ENCODE data around the gene SFPQ.
"Not testable (repeated sequence)": the region's sequence is repeated elsewhere in the genome, so short reads cannot be mapped to it uniquely, and the experiment has no call there.

The SFPQ gene

GRCh38 chr1:35186239-35186638 lies 6.7 kb downstream of the SFPQ start:
- no peak for DNase-seq

- DNase-seq: no peak
These were observed 7.7 kb downstream of the SFPQ start for GRCh38 chr1:35185200-35185599.

DNA sequence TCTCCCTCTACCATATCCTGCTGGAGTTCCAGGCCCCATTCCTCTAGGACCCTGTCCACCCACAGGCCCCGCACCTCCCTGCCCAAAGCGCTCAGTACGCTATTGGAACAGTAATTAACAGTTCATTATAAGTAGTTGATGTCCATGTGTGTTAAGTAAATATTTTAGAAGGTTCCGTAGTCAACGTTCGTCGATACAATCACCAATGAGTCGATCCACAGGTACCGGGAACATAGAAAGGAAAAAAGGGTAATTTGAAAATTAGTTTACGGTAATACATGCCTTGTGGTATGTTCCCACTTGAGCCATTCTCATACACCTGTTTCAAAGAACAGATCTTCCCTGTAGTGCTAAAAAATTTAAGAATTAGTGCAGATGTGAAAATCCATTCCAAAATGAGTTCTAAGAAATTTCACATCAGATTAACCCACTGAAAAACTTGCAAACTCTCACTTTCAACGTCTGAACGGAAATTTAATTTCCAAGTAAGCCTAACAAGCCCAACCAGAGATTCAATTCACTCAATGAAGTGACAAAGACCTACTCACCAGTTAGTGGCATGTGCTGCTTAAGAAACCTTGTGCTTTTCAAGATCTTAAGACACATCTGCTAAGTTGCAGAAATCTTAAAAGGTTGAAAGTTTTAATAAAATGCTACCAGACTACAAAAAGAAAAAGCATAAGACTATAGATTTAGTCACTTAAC lies 8.3 kb downstream of the SFPQ start:
- no peak for DNase-seq

DNA sequence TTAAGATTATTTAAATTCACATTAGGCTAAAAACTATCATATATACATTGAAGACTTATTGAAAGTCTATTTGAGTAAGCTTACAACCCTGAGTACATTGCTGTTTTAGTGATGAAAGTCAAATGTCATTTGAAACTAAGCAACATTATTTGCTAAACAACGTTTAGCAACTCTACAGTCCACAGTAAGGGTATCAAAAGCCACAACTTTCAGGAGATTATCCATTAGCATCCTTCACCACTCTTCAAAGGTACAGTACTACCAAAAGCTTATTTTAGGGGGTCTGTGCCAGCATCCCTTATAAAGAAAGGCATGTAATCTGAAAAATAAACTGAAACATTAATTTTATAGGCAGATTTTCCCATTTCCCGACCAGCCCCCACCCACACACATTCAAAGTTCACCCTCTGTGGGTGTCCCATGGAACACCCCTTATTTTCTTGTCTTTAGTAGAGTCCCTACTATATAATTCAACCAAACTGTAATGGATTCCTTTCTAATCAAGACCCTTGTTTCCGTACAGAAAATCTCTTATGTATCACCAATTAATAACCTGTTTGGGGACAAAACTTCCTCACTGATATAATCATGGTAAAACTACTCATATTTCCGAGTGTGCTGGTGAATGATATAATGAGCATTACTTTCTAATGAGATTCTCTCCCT lies 11.0 kb downstream of the SFPQ start:
- DNase-seq: no peak

- DNase-seq: no peak
These were observed 12.1 kb downstream of the SFPQ start for GRCh38 chr1:35180776-35181374.

- no peak for DNase-seq
These were observed 13.0 kb downstream of the SFPQ start for GRCh38 chr1:35179908-35180307.

DNA sequence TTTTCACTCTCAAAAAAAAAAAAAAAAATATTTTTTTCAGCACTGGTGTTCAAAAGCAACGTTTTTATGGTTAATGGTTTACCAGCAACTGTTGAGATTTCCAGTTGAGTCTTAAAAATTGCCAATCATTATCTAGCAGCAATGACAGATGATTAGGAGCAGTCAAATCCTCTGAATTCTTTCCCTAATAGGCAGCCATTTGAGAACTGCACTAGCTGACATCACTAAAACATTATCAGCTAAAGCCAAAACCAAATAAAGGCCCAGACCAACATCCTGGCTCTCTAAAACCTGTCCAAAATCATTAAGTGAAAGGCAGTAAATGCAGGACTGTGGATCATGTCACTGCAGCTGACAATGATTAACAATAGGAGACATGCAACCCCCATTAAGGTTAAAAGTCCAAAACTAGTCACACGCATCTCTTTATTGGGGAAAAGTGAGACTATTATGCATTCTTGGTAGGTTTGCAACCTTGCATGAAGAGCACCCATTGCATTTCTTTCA lies 14.0 kb downstream of the SFPQ start:
- DNase-seq: no peak

- no peak for DNase-seq
These were observed 14.7 kb downstream of the SFPQ start for GRCh38 chr1:35178295-35178695.

GRCh38 chr1:35177237-35177786 lies 15.6 kb downstream of the SFPQ start:
- no peak for DNase-seq

GRCh38 chr1:35175602-35176001 lies 17.3 kb downstream of the SFPQ start:
- no peak for DNase-seq

DNA sequence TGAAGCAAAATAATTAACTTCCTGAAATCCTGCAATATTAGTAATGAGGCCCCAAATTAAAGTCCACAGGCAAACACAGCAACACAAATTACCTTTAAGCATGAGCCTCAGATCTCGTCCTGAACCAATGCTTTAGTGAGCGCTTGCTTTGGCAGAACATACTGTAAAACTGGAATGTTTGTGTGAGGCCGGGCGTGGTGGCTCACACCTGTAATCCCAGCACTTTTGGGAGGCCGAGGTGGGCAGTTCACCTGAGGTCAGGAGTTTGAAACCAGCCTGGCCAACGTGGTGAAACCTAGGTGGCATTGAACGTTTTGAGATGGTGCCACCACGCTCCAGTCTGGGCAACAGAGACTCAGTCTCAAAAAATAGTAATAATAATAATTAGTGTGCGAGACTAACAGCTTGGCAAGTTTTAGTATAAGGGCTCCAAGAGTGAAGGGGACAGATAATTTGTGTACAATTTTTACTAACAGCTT lies 17.8 kb downstream of the SFPQ start:
- DNase-seq: no peak

DNA sequence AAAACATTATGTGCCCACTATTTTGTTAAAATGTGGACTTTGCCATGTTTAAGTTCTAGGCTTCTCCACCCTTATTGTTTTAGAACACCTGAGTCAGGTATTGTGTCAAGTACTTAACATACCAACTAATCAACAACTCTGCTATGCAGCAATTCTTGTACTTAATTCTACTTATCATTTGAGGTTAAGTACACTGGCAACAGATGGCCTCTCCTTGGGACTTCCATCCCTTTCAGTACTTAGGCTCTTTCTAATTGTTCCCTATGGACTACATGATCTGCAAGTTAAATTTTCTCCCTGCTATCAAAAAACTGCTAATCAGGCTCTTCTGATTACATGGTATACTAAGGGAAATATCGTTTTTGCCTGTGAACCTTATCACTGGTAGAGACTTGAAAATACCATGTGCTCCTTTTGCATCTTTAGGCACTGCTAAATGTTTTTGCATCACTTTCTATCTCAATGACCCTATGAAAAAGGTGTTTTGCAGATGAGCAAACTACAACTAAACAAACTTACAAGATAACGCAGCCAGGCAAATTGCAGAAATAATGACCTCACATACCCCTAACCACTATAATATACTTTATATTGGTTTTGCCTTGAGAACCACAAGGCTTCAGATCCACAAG lies 18.9 kb downstream of the SFPQ start:
- DNase-seq: peak; percentile 71

GRCh38 chr1:35173491-35173890 lies 19.5 kb downstream of the SFPQ start:
- DNase-seq: no peak

- DNase-seq: no peak
These were observed 20.9 kb downstream of the SFPQ start for GRCh38 chr1:35172022-35172421.

DNA sequence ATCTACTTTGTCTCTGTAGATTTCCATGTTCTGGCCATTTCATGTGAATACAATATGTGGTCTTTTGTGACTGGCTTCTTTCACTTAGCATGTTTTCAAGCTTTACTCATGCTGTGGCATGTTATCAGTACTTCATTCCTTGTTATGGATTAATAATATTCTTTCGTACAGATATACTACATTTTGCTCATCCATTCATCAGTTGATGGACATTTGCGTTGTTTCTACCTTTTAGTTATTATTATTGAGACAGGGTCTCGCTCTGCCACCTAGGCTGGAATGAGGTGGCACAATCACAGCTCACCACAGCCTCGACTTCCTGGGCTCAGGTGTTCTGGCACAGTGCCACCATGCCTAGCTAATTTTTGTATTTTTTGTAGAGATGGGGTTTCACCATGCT lies 21.4 kb downstream of the SFPQ start:
- no peak for DNase-seq

- DNase-seq: no peak
These were observed 28.1 kb downstream of the SFPQ start for GRCh38 chr1:35164893-35165292.

DNA sequence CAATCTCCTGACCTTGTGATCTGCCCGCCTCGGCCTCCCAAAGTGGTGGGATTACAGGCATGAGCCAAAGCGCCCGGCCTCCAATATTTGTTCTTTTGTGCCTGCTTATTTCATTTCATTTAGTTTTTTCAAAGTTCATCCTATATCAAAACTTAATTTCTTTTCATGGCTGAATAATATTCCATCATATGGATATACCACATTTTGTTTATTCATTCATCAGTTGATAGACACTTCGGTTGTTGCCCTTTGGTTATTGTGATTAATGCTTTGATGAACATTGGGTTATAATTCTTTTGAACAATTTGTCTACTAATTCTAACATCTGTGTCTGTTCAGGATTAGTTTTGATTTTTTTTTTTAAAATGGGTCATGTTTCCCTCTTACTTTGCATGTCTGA lies 41.7 kb downstream of the SFPQ start:
- DNase-seq: no peak

DNA sequence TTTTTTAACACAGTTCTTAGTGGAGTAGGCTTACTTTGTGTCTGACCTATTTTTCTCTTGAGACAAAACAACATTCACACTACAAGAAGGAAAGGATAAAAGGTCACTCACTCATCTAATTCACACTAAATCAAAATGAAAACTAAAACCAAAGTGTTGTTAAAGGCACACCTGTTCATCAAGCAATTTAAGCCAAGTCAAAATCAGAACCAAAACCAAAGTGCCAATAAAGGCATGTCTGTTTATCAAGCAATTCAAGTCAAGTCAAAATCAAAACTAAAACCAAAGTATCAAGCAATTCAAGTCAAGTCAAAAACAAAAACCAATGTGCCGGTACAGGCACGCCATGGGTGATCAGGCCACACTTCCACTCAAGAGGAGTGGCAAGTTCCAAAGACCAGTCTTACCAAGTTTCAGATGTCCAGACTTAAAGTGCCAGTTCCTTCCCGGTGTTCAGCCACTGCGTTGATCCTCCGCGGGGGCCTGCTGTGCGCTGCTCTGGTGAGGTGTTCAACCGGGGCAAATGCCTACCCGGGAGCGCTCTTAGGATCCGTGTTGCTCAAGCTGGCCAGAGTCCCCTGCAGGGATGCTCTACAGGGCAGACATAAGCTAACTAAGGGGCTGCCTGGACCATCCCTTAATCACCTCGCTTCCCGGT lies 46.9 kb downstream of the SFPQ start:
- DNase-seq: not testable (repeated sequence)

GRCh38 chr1:35143737-35144508 lies 49.0 kb downstream of the SFPQ start:
- no peak for DNase-seq

DNA sequence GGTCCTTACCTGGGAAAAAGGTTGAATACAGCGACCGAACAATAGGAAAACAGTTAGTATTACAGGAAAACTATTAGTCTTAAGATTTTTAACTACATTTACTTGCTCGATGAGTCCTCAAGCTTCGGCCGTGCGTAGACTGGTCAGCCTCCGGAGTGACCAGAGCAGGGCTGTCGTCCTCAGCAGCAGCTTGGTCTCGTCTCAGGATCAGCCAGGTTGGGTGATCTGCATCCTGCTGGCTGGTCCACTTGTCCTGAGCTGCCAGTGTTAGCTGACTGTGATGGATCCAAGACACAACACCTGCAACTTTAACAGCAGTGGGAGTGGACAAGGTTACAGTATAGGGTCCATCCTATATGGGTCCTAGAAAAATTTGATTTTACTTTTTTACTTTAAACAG lies 50.2 kb downstream of the SFPQ start:
- not testable (repeated sequence) for DNase-seq

GRCh38 chr1:35142294-35142693 lies 50.7 kb downstream of the SFPQ start:
- not testable (repeated sequence) for DNase-seq

- DNase-seq: not testable (repeated sequence)
These were observed 55.4 kb downstream of the SFPQ start for GRCh38 chr1:35137590-35137989.

Data from NCI-H524 treated with DMSO at 0.1 percent for 48 hours (cell line).